GM18873 (cell line): ENCODE results near the gene MAFG.
"Not testable (repeated sequence)": the region's sequence is repeated elsewhere in the genome, so short reads cannot be mapped to it uniquely, and the experiment has no call there.

Experiments used
- ATAC-seq: cut with Tn5 transposase; IDR thresholded peaks from one replicate; pipeline ENCODE4 v1.9.1; 2021; ENCODE audit warnings: mild to moderate bottlenecking, moderate library complexity, moderate number of reproducible peaks; ENCODE audit not compliant: unreplicated experiment, low FRiP score

Gene MAFG

DNA sequence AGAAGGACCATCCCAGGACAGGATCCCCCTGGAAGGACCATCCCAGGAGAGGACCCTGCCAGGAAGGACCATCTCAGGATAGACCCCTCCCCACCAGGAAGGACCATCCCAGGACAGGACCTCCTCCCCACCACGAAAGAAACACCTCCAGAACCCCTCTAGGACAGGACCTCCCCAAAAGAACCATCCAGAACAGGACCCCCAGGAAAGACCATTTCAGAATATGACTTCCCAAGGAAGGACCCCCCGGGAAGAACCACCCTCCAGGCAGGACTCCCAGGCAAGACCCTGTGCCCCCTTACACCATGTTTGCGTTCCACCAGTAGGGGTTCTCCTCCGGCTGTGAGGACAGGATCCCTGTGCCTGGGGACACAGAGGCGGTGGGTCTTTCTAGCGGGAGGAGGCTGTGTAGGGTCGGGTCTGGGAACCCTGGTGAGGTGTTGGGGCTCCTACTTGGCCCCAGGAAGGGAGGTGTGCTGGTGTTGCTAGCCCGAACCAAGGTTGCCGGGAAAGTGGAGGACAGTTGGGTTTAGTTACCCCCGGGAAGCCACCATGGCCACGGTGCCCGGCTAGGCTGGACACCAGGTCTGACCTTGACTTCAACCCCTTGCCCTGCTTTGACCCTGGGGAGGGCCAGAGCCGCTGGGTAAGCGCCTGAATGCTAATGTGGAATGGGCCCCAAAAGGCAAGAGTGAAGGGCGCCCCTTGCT, 31.3 kb upstream of the MAFG start:
- no peak for ATAC-seq

DNA sequence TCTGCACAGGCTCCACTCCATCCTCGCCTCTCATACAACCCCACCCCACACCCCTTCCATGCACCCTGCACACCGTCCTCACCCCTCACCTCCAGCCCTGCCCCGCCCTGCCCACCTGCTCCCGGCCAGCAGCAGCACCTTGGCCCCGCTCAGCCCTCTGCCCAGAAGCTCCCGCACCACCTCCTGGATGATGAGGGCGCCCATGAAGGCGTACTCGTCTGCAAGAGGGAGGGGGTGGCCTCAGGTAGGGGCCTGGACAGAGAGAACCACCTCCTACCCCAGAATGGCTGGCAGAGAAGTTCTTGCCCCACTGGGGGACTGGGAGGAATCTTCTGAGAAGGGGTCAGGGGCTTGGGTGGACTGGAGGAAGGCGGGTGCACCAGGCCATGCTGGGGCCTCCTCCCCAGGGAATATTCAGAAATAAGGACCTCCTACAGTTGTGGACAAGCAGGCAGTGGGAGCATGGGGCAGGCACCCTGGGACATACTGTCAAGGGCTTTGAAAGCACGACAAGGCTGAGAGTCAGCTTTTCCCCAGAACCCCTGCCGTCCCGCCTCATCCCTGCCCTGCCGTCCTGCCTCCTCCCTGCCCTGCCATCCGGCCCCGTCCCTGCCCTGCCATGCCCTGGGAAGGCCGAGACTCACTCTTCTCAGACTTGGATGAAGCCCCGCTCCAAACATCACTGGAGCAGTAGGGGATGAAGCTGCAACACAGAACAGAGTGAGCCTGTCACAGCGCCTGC, 30.3 kb upstream of the MAFG start:
- ATAC-seq = no peak

DNA sequence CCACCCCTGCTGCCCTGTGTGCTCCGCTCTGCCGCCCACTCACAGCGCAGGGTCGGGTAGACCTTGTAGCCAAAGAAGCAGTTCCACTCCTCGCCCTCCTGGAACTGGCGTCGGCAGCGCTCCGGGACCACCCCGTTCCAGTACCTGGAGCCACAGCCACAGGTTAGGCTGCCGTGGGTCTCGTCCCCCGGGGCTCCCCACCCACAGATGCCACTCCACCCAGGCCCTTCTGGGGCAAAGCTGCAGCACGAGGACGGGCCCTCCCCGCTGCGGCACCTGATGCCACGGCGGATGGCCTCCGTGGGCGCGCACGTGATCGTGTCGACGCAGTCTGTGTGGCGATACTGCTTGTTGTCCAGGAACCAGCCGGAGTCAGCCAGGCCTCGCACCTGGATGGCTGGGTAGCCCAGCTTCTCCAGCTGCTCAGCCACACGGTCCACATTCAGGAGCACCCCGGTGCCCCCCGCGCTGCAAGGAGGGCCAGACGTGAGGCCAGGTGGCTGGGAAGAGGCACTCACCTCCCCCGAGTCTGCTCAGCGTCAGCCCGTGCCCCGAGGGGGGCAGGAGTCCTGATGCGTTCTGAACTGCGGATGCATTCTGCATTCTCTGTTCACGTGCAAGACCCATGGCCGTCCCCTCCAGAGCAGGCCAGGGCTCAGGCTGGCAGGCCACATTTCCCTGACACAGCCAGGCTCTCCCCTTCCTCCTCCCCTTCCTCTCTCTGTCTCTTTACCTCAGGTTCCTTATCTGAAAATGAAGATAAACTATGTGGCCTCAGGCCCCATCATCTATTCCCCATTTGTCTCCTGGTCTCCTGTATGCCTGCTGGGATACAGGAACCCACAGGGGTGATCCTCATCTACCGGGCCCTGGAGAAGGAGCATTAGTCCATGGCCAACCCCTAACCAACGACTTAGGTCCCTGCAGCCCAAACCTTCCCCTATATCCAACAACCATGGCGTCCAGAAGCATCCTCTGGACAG, 29.4 kb upstream of the MAFG start:
- no peak for ATAC-seq

DNA sequence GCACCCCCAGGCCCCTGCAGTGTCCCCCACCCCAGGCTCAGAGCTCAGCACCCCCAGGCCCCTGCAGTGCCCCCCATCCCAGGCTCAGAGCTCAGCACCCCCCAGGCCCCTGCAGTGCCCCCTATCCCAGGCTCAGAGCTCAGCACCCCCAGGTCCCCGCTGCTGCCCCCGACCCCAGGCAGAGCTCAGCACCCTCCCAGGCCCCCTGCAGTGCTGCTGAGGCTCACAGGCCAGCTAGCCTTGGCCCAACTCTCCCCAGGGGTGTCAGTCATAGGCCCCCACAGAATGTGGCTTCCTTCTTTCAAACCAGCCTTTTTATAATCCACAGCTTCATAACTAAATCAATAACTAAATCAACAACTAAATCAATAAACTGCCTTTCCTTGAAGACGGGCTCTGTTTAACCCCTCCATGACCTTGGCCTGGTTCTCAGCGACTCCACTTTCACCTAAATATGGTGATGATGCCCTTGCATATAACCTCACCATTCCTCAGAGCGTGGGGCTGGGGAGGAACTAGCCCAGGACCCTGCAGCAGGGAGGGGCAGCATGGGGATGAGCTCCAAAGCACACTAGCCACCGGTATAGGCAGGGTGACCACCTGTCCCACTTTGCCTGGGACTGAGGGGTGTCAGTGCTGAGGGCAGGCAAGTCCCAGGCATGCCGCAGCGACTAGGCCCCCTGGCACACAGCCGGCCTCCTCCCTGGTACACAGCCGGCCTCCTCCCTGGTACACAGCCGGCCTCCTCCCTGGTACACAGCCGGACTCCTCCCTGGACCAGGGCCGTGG, 28.4 kb upstream of the MAFG start:
- ATAC-seq = no peak

DNA sequence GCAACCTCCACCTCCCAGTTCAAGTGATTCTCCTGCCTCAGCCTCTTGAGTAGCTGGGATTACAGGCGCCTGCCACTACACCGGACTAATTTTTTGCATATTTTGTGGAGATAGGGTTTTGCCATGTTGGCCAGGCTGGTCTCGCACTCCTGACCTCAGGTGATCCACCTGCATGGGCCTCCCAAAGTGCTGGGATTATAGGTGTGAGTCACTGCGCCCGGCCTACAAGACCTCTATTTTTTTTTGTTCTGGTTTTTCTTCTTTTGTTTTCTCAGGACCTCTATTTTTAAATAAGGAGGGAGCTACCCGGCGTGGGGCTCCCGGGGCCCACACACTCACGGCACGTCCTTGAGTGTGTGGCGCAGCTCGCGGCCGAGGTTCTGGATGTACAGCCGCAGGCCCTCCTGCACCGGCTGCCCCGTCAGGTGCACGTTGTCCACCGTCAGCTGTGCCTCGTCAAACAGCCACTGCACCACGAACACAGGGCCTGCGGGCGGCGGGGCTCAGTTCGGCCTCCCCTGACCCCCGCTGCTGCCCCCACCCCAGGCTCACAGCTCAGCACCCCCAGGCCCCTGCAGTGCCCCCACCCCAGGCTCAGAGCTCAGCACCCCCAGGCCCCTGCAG, 27.6 kb upstream of the MAFG start:
- ATAC-seq = no peak

DNA sequence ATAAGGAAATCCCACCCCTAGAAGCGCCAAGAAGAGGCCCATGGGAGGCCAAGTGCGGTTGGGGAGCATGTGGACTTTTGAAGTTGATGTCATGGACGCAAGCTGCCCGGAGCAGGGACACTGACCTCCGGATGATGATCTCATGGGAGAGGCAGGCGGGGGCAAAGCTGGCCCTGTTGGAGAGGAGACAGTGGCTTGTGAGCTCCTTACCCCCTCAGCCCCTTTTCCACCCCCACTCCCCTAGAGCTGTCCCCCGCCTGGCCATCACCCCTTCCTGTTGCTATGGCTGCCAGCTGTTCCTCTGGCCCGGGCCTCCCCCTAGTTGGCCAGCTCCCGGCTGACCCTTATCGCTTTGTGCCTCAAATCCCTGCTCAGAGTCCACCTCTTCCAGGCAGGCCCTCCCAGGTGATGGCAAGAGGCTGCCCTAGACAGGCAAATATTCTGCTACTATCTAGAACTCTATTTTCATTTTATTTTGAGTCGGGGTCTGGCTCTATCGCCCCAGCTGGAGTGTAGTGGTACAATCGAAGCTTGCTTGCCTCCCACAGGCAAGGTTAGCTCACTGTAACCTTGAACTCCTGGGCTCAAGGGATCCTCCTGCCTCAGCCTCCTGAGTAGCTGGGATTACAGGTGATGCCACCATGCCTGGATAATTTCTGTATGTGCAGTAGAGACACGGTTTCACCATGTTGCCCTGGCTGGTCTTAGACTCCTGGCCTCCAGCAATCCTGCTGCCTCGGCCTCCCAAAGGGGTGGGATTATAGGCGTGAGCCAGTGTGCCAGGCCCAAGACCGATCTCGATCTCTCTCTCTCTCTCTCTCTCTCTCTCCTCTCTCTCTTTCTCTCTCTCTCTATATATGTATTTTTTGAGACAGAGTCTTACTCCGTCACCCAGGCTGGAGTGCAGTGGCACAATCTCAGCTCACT, 26.9 kb upstream of the MAFG start:
- ATAC-seq = no peak

DNA sequence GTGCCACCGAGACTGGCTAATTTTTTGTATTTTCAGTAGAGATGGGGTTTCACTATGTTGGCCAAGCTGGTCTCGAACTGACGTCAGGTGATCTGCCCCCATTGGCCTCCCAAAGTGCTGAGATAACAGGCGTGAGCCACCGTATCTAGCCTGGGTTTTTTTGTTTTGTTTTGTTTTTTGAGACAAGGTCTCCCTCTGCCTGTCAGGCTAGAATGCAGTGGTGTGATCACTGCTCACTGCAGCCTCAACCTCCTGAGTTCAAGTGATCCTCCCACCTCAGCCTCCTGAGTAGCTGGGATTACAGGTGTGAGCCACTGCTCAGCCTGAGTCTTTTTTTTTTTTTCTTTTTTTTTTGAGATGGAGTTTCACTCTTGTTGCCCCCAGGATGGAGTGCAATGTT, 25.9 kb upstream of the MAFG start:
- not testable (repeated sequence) for ATAC-seq

DNA sequence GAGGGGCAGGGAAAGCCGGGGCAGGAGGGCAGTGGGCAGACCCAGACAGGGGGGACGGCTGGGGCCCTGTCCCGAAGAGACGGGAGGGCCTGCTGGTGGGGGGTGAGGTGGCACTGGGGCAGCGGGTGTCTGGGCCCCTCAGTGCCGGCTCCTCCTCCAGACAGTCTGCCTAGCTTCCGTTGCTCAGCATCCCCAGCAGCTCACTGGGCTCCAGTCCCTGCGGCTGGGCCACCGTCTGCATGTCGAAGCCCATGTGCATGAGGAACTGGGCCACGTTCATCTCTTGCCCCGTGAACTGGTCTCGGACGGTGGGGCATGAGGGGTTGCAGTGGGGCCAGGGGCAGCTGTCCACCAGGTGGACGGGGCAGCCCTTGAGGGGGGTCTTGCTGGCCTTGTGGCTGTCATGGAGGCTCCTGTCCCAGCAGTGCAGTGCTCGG, 25.3 kb upstream of the MAFG start:
- ATAC-seq = no peak

DNA sequence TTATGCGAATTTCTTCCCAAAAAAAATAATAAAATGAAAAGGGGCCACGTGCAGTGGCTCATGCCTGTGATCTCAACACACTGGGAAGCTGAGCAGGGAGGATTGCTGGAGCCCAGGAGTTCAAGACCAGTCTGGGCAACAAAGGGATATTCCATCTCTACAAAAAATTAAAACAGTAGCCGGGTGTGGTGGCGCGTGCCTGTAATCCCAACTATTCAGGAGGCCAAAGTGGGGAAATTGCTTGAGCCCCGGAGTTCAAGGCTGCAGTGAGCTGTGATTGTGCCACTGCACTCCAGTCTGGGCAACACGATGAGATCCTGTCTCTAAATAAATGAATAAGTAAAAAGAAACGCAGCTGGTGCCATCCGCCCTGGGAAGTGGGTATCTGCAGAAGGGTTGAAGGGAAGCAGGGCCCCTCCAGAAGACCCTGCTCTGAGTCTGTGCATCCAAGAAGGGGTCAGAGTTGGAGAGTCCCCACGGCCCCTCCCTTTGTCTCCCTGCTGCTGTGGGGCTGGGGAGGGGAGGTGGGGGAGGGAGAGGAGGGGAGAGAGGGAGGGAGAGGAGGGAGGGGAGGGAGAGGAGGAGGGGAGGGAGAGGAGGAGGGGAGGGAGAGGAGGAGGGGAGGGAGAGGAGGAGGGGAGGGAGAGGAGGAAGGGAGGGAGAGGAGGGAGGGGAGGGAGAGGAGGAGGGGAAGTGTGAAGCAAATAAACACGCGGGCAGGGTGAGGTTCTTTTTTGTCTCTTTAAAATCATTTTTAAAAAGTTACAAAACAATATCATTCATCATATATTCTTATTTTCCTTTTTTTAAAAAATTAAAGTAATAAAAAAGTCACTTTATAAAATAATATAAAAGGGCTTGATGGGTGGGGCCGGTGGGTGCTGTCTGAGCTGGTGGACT, 24.5 kb upstream of the MAFG start:
- ATAC-seq = no peak

DNA sequence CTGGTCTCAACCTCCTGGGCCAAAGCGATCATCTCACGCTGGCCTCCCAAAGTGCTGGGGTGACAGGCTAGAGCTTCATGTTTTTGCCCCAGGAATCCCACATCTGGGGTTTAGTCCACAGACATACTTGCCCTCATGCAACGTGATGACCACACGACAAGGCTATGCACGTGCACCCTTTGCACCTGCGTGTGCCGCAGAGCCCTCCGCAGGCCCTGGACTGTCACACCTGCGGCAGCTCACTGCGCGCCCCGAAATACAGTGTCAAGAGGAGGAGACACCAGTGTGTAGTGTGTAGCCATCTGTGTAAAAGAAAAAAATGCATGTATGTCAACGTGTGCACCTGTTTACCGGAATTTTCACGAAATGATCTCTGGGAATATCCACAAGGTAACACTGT, 23.0 kb upstream of the MAFG start:
- ATAC-seq = no peak

DNA sequence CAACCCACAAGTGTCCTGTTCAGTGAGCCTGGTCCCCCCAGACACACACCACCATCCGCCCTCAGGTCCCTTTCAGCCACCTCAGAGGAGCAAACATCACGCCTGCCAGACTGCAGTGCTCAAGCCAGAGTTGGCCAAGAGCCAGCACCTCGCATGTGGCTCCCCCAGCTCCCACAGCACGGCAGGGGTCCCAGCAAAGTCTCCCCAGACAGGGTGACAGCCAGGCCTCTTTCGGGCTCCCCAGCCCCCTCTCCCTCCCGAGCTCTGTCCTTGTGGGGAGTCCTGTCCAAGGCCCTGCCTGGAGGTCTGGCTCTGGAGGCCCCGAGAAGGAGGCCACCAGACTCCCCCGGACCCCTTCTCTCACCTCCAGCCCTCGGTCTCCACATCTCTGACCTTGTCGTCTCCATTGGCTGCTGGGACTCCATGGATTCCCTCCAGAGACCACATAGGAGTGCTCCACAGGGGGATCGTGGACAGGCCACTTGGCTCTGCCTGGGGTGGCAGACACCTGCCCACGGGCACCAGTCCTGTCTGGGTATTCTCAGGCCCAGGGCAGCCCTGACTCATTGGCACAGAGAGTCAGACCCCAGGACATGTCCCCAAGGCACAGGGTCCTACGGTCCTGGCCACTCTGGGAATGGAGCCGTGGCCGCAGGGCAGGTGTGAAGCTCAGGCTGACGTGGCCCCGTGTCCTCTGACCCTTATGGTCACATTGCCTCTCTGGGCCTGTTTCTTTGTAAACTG, 21.3 kb upstream of the MAFG start:
- ATAC-seq = no peak

DNA sequence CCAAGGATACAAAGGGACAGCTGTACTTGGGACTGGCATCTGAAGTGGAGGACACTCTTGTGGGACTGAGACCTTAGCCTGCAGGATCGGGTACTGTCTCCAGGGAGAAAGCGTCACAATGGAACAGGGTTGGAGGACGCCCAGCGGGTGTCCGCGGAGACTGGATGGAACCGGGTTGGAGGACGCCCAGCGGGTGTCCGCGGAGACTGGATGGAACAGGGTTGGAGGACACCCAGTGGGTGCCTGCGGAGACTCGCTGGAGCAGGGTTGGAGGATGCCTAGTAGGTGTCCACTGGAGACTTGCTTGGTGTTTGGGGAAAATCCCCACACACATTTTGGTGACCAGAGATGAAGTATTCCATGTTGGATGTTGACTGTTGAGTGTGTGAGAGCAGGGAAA, 19.7 kb upstream of the MAFG start, which contains the start of gene MYADML2:
MYADML2 (minus strand) TSS at position 45 of the 400 bp plus-strand sequence. CDS start 5,492 bp downstream, outside the sequence.
- ATAC-seq = no peak

DNA sequence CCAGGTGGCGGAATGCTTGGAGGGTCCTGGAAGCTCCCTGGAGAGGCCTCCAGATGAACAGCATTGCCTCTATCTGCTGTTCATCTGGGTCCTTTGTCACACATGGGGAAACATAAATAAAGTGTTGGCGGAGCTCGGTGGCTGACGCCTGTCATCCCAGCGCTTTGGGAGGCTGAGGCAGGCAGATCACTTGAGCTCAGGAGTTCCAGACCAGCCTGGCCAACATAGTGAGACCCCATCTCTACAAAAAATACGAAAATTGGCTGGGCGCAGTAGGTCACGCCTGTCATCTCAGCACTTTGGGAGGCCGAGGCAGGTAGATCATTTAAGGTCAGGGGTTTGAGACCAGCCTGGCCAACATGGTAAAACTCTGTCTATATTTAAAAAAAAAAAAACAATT, 17.3 kb upstream of the MAFG start:
- ATAC-seq = no peak

DNA sequence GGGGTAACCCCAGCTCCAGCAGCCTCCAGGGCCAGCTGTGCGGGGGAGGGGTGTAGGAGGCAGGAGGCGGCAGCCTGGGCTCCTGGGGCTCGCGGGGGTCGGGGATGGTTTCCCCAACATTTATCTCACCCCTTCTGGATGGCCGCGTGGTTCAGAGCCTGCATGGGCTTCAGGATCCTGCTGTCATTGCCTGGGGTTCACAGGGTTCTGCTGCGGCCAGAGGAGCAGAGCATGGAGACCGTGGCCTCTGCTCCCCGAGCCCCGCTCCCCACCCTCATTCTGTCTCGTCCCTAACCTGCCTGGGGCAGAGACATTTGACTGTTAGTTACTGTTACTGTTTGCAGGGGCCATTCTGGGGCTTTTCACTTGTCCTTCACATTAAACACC, 14.6 kb upstream of the MAFG start:
- no peak for ATAC-seq

DNA sequence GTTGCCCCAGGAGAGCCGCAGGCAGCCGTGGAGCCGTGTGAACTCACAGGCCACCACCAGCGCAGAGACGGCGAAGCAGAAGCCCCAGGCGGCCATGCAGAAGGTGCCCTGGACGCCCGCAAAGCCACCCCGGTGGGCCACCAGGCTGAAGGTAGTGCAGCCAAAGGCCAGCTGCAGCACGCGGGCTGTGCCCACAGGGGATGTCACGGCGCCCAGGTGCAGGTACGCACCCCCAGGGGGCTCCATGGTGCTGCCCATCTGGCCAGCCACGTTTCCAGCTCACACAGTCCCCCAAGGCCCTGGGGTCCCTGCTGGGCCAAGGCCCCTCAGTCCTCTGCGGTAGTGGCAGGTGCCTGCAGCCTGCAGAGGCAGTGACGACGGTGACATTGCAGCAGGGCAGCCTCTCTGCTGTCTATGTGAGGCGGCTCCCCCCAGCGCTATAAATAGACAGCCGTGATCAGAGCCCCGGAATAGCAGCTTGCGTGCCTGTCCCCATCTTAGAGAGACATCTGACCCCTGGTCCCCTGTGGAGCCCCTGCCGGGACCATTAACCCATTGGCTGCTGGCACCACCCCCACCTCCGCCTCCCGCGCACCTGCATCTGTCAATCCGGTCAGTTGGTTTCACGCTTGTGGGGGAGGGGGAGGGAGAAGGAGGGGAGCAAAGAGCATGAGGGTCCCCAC, 14.1 kb upstream of the MAFG start:
- no peak for ATAC-seq
